Stimulated activated naive CD8-positive, alpha-beta T cell treated with anti-CD3 and anti-CD28 coated beads, Interleukin-15, Interleukin-2, amounts not matched to agents 100 ng/mL and 50 ng/mL, for 24 hours (primary cell): Measurements from ENCODE around the gene TDRD6.

ENCODE experiments used
- H3K27ac Mint-ChIP-seq: one replicate; pipeline ENCODE4 v1.8.0; 2021; ENCODE audit warnings: mild to moderate bottlenecking, mixed read lengths
- H3K27me3 Mint-ChIP-seq: one replicate; pipeline ENCODE4 v1.8.0; 2021; ENCODE audit warnings: mixed read lengths
- H3K36me3 Mint-ChIP-seq: one replicate; pipeline ENCODE4 v1.8.0; 2021; ENCODE audit warnings: low read depth, mixed read lengths
- H3K4me1 Mint-ChIP-seq: one replicate; pipeline ENCODE4 v1.8.0; 2021; ENCODE audit warnings: low read depth, mixed read lengths
- H3K4me3 Mint-ChIP-seq: one replicate; pipeline ENCODE4 v1.8.0; 2021; ENCODE audit warnings: mild to moderate bottlenecking, mixed read lengths
- H3K9me3 Mint-ChIP-seq: one replicate; pipeline ENCODE4 v1.8.0; 2021; ENCODE audit warnings: mixed read lengths

The TDRD6 gene

GRCh38 chr6:46661483-46661882, 26.2 kb upstream of the TDRD6 start:
- Mint-ChIP-seq H3K4me1 (no peaks in the 10 kb centered on the region), H3K4me3 (no peak overlapping the region), H3K27me3 (peaks cover 4% of the 10 kb centered on the region), H3K27ac (no peak overlapping the region), H3K9me3 (no peaks in the 10 kb centered on the region), H3K36me3 (no peaks in the 10 kb centered on the region)

GRCh38 chr6:46667377-46667776, 20.3 kb upstream of the TDRD6 start:
- H3K27ac Mint-ChIP-seq = no peak overlapping the region
- no peaks in the 10 kb centered on the region for H3K4me1 Mint-ChIP-seq
- H3K4me3 Mint-ChIP-seq = no peak overlapping the region
- H3K36me3 Mint-ChIP-seq = no peaks in the 10 kb centered on the region
- H3K9me3 Mint-ChIP-seq = no peaks in the 10 kb centered on the region
- H3K27me3 Mint-ChIP-seq = peaks cover 11% of the 10 kb centered on the region

GRCh38 chr6:46674410-46674809, 13.3 kb upstream of the TDRD6 start:
- Mint-ChIP-seq H3K27me3 (peaks cover 6% of the 10 kb centered on the region), H3K4me1 (no peaks in the 10 kb centered on the region), H3K36me3 (no peaks in the 10 kb centered on the region), H3K4me3 (no peak overlapping the region), H3K9me3 (no peaks in the 10 kb centered on the region), H3K27ac (no peak overlapping the region)

GRCh38 chr6:46676604-46677313, 10.9 kb upstream of the TDRD6 start:
- Mint-ChIP-seq H3K4me3 (no peak overlapping the region), H3K27ac (no peak overlapping the region), H3K9me3 (no peaks in the 10 kb centered on the region), H3K4me1 (no peaks in the 10 kb centered on the region), H3K36me3 (no peaks in the 10 kb centered on the region), H3K27me3 (peaks cover 8% of the 10 kb centered on the region)

- H3K9me3 Mint-ChIP-seq = no peaks in the 10 kb centered on the region
- H3K27me3 Mint-ChIP-seq = peaks cover 12% of the 10 kb centered on the region
These were observed 10.4 kb upstream of the TDRD6 start for GRCh38 chr6:46677314-46677654.

GRCh38 chr6:46684771-46685170, 2.9 kb upstream of the TDRD6 start:
- Mint-ChIP-seq H3K4me3 (no peak overlapping the region), H3K27ac (no peak overlapping the region), H3K4me1 (no peaks in the 10 kb centered on the region), H3K27me3 (peaks cover 21% of the 10 kb centered on the region), H3K9me3 (no peaks in the 10 kb centered on the region), H3K36me3 (no peaks in the 10 kb centered on the region)

More at GRCh38 chr6:46677314-46677654, 10.4 kb upstream of the TDRD6 start:
- H3K4me3 Mint-ChIP-seq = no peak overlapping the region
- no peak overlapping the region for H3K27ac Mint-ChIP-seq
- H3K36me3 Mint-ChIP-seq = no peaks in the 10 kb centered on the region
- no peaks in the 10 kb centered on the region for H3K4me1 Mint-ChIP-seq

- H3K36me3 Mint-ChIP-seq = no peaks in the 10 kb centered on the region
- H3K27me3 Mint-ChIP-seq = peaks cover 19% of the 10 kb centered on the region
- H3K4me3 Mint-ChIP-seq = no peak overlapping the region
- H3K4me1 Mint-ChIP-seq = no peaks in the 10 kb centered on the region
- no peak overlapping the region for H3K27ac Mint-ChIP-seq
- H3K9me3 Mint-ChIP-seq = no peaks in the 10 kb centered on the region
These were observed 656 bp downstream of the TDRD6 start for GRCh38 chr6:46688117-46688965.

- peaks cover 3% of the 10 kb centered on the region for H3K9me3 Mint-ChIP-seq
- H3K27me3 Mint-ChIP-seq = peaks cover 25% of the 10 kb centered on the region
- no peaks in the 10 kb centered on the region for H3K4me1 Mint-ChIP-seq
- no peak overlapping the region for H3K4me3 Mint-ChIP-seq
- no peaks in the 10 kb centered on the region for H3K36me3 Mint-ChIP-seq
- H3K27ac Mint-ChIP-seq = no peak overlapping the region
These were observed 1.3 kb downstream of the TDRD6 start for GRCh38 chr6:46688966-46689335.

- no peaks in the 10 kb centered on the region for H3K36me3 Mint-ChIP-seq
- H3K27me3 Mint-ChIP-seq = peaks cover 25% of the 10 kb centered on the region
- peaks cover 3% of the 10 kb centered on the region for H3K9me3 Mint-ChIP-seq
- H3K4me3 Mint-ChIP-seq = no peak overlapping the region
- no peak overlapping the region for H3K27ac Mint-ChIP-seq
- H3K4me1 Mint-ChIP-seq = no peaks in the 10 kb centered on the region
These were observed 2.0 kb downstream of the TDRD6 start for GRCh38 chr6:46689657-46690056.

GRCh38 chr6:46690141-46690755, 2.6 kb downstream of the TDRD6 start:
- Mint-ChIP-seq H3K9me3 (peaks cover 3% of the 10 kb centered on the region), H3K4me1 (no peaks in the 10 kb centered on the region), H3K36me3 (no peaks in the 10 kb centered on the region), H3K27ac (no peak overlapping the region), H3K4me3 (no peak overlapping the region), H3K27me3 (peaks cover 21% of the 10 kb centered on the region)

- Mint-ChIP-seq H3K4me1 (no peaks in the 10 kb centered on the region), H3K4me3 (no peak overlapping the region), H3K27me3 (peaks cover 25% of the 10 kb centered on the region), H3K27ac (no peak overlapping the region), H3K36me3 (no peaks in the 10 kb centered on the region), H3K9me3 (peaks cover 3% of the 10 kb centered on the region)
These were observed 3.3 kb downstream of the TDRD6 start for GRCh38 chr6:46690911-46691451.

- Mint-ChIP-seq H3K27ac (no peak overlapping the region), H3K9me3 (no peaks in the 10 kb centered on the region), H3K4me1 (no peaks in the 10 kb centered on the region), H3K4me3 (no peak overlapping the region), H3K36me3 (no peaks in the 10 kb centered on the region), H3K27me3 (peaks cover 39% of the 10 kb centered on the region)
These were observed 12.3 kb downstream of the TDRD6 start for GRCh38 chr6:46699970-46700369.

GRCh38 chr6:46704562-46704961, 16.9 kb downstream of the TDRD6 start:
- Mint-ChIP-seq H3K4me3 (no peak overlapping the region), H3K9me3 (no peaks in the 10 kb centered on the region)

GRCh38 chr6:46706464-46706863, 18.8 kb downstream of the TDRD6 start:
- H3K27ac Mint-ChIP-seq = no peak overlapping the region
- no peaks in the 10 kb centered on the region for H3K4me1 Mint-ChIP-seq
- no peaks in the 10 kb centered on the region for H3K9me3 Mint-ChIP-seq
- no peaks in the 10 kb centered on the region for H3K36me3 Mint-ChIP-seq
- H3K27me3 Mint-ChIP-seq = peaks cover 52% of the 10 kb centered on the region
- H3K4me3 Mint-ChIP-seq = no peak overlapping the region

More at GRCh38 chr6:46704562-46704961, 16.9 kb downstream of the TDRD6 start:
- no peaks in the 10 kb centered on the region for H3K36me3 Mint-ChIP-seq
- H3K4me1 Mint-ChIP-seq = no peaks in the 10 kb centered on the region
- peaks cover 56% of the 10 kb centered on the region for H3K27me3 Mint-ChIP-seq
- H3K27ac Mint-ChIP-seq = no peak overlapping the region

GRCh38 chr6:46711491-46711890, 23.8 kb downstream of the TDRD6 start:
- H3K4me1 Mint-ChIP-seq = no peaks in the 10 kb centered on the region
- no peak overlapping the region for H3K4me3 Mint-ChIP-seq
- no peak overlapping the region for H3K27ac Mint-ChIP-seq
- H3K36me3 Mint-ChIP-seq = no peaks in the 10 kb centered on the region
- H3K9me3 Mint-ChIP-seq = no peaks in the 10 kb centered on the region
- H3K27me3 Mint-ChIP-seq = peaks cover 17% of the 10 kb centered on the region
